GM12878 (cell line): Measurements from ENCODE around the gene DFFB. TPM values are rescaled to one million over a fixed set of nuclear protein-coding genes. Genes with fewer than 3 reads are reported as not detected.

Source experiments
- ATAC-seq: fragments of 200-7000 bp; cut with Tn5 transposase; 3 replicates; pipeline ENCODE4 v1.9.1; 2020; ENCODE audit warnings: mild to moderate bottlenecking, moderate library complexity
- BruUV-seq: library from RNA; stranded (reverse); fragments of 400-500 nt; replicated peaks from 2 replicates; lab custom pipeline; 2021; lab: Mats Ljungman, UMichigan
- CTCF ChIA-PET: fragments of 300-600 bp; sonication (Branson Sonifier 250); formaldehyde crosslinking; extraction: SDS; loops from one replicate; lab custom pipeline; 2021; ENCODE audit warnings: inconsistent platforms; lab: Yijun Ruan, JAX
- POLR2A ChIA-PET: fragments of 350-600 bp; formaldehyde crosslinking; extraction: SDS; loops from one replicate; lab custom pipeline; 2021; ENCODE audit warnings: inconsistent platforms; lab: Charles Lee
- RAD21 ChIA-PET: fragments of 300-600 bp; sonication (Branson Sonifier 250); formaldehyde crosslinking; loops from one replicate; lab custom pipeline; 2023; ENCODE audit warnings: antibody characterized with exemption; ENCODE audit not compliant: unreplicated experiment; lab: Charles Lee
- SMC1A ChIA-PET: fragments of 300-600 bp; sonication (Branson Sonifier 250); formaldehyde crosslinking; loops from one replicate; lab custom pipeline; 2023; ENCODE audit not compliant: unreplicated experiment, uncharacterized antibody; lab: Charles Lee
- DNase-seq: peaks from one replicate; pipeline ENCODE4 v3.0.0-alpha.2; 2011; ENCODE audit warnings: low read depth, low spot score
- FAIRE-seq: peaks from 3 replicates; lab custom pipeline; 2011; peaks lifted over from hg19 to GRCh38; lab: Jason Lieb, UNC
- H2AFZ ChIP-seq: 2 replicates; pipeline ENCODE4 v1.6.0; 2011; ENCODE audit warnings: low read depth, low read length, control low read depth; ENCODE audit not compliant: control insufficient read depth
- H3K27ac ChIP-seq: 2 replicates; pipeline ENCODE4 v1.5.1; 2011; ENCODE audit warnings: control low read depth; ENCODE audit not compliant: control insufficient read depth, insufficient read depth
- H3K27me3 ChIP-seq, 2 experiments: replicated peaks in 1 of 2; 2 replicates each; pipeline versions ENCODE4 v1.6.0 to v1.6.1; 2011; ENCODE audit warnings: low read length in 1 of 2; ENCODE audit not compliant: control insufficient read depth in 2 of 2, insufficient read depth in 2 of 2
- H3K36me3 ChIP-seq, 2 experiments: 2 replicates each; pipeline ENCODE4 v1.5.1; 2011; ENCODE audit warnings: low read length in 1 of 2; ENCODE audit not compliant: control insufficient read depth in 2 of 2, insufficient read depth in 2 of 2
- H3K4me1 ChIP-seq: 2 replicates; pipeline ENCODE4 v1.6.1; 2011; ENCODE audit warnings: mild to moderate bottlenecking, low read length, moderate library complexity, mixed read lengths; ENCODE audit not compliant: control insufficient read depth, insufficient read depth
- H3K4me2 ChIP-seq: 2 replicates; pipeline ENCODE4 v1.6.0; 2011; ENCODE audit warnings: control low read depth; ENCODE audit not compliant: control insufficient read depth, insufficient read depth
- H3K4me3 ChIP-seq: fragments of 200-600 bp; sonication (generic); 2 replicates; pipeline ENCODE4 v1.5.1; 2016
- H3K79me2 ChIP-seq: 2 replicates; pipeline ENCODE4 v1.6.0; 2011; ENCODE audit warnings: low read length; ENCODE audit not compliant: control insufficient read depth, insufficient read depth
- H3K9ac ChIP-seq: 2 replicates; pipeline ENCODE4 v1.8.0; 2011; ENCODE audit warnings: low read length, control low read depth, mixed read lengths; ENCODE audit not compliant: control insufficient read depth, insufficient read depth
- H3K9me3 ChIP-seq: replicated peaks from 3 replicates; pipeline ENCODE4 v1.5.1; 2011; ENCODE audit warnings: mild to moderate bottlenecking, low read length; ENCODE audit not compliant: control insufficient read depth, insufficient read depth
- H4K20me1 ChIP-seq: 2 replicates; pipeline ENCODE4 v1.6.0; 2011; ENCODE audit not compliant: control insufficient read depth, insufficient read depth
- ATF3 ChIP-seq: IDR thresholded peaks from 2 replicates; pipeline ENCODE4 v1.6.1; 2011; ENCODE audit warnings: low read depth, mild to moderate bottlenecking, low read length, moderate library complexity, borderline replicate concordance; ENCODE audit errors: extremely low read depth
- BACH1 ChIP-seq: fragments of 450-650 bp; IDR thresholded peaks from 2 replicates; pipeline ENCODE4 v1.6.1; 2017; ENCODE audit warnings: mild to moderate bottlenecking, borderline replicate concordance
- BMI1 ChIP-seq: fragments of 450-650 bp; IDR thresholded peaks from 2 replicates; pipeline ENCODE4 v1.6.1; 2016; ENCODE audit warnings: mild to moderate bottlenecking, moderate library complexity, borderline replicate concordance
- CEBPZ ChIP-seq: fragments of 150-350 bp; IDR thresholded peaks from 2 replicates; pipeline ENCODE4 v1.6.1; 2016; ENCODE audit warnings: low read depth, low read length
- FOS ChIP-seq: IDR thresholded peaks from 3 replicates; pipeline ENCODE4 v1.6.1; 2011; ENCODE audit warnings: borderline replicate concordance; ENCODE audit not compliant: insufficient read length; ENCODE audit errors: extremely low read depth
- HCFC1 ChIP-seq: fragments of 150-350 bp; IDR thresholded peaks from 2 replicates; pipeline ENCODE4 v1.6.1; 2014; ENCODE audit warnings: low read length
- NFIC ChIP-seq: IDR thresholded peaks from 2 replicates; pipeline ENCODE4 v1.6.1; 2012; ENCODE audit warnings: low read depth, mild to moderate bottlenecking, inconsistent platforms, low read length, moderate library complexity
- PKNOX1 ChIP-seq: fragments of 450-650 bp; IDR thresholded peaks from 2 replicates; pipeline ENCODE4 v1.6.1; 2016; ENCODE audit warnings: mild to moderate bottlenecking
- SMARCA5 ChIP-seq: fragments of 450-650 bp; IDR thresholded peaks from 2 replicates; pipeline ENCODE4 v1.6.1; 2017; ENCODE audit warnings: mild to moderate bottlenecking
- SREBF1 ChIP-seq: IDR thresholded peaks from 2 replicates; pipeline ENCODE4 v1.6.1; 2012; ENCODE audit warnings: mild to moderate bottlenecking, low read length
- ZBED1 ChIP-seq: IDR thresholded peaks from 2 replicates; pipeline ENCODE4 v1.6.1; 2016; ENCODE audit warnings: borderline replicate concordance
- ZNF207 ChIP-seq: fragments of 450-650 bp; IDR thresholded peaks from 2 replicates; pipeline ENCODE4 v1.6.1; 2014; ENCODE audit warnings: antibody characterized with exemption, mild to moderate bottlenecking, borderline replicate concordance
- ZZZ3 ChIP-seq: IDR thresholded peaks from 2 replicates; pipeline ENCODE4 v1.6.1; 2011; ENCODE audit warnings: low read depth; ENCODE audit not compliant: control insufficient read depth, insufficient read length
- WGBS: methylation state at CpG from one replicate; pipeline ENCODE4 v1.1.6; 2016; ENCODE audit warnings: low lambda C conversion rate; ENCODE audit not compliant: insufficient replicate concordance, insufficient coverage; ENCODE audit errors: missing lambda C conversion rate; 5-methylcytosine and 5-hydroxymethylcytosine counted together
- in situ Hi-C: fragments of 300-500 bp; cut with MboI; formaldehyde crosslinking; loops from 9 replicates; pipeline ENCODE4 v1.14.3; 2018; ENCODE audit warnings: mixed read lengths
- intact Hi-C: fragments of 100-400 bp; cut with micrococcal nuclease; formaldehyde crosslinking; loops from one replicate; pipeline ENCODE4 v1.14.2; 2022; ENCODE audit not compliant: unreplicated experiment
- polyA plus RNA-seq, 11 experiments: library from polyadenylated mRNA; depleted of rRNA in 4 of 11; unstranded in 6 of 11; stranded (reverse) in 5 of 11; fragments of >200 nt; fragmentation: Nextera tagmentation in 4 of 11; fragmentation: Illumina TruSeq in 1 of 11; extraction: Ambion mirVana in 4 of 11; extraction: Trizol in 1 of 11; gene quantifications; 1 replicate in 1 of 11; 2 replicates in 10 of 11; pipeline versions ENCODE4 v1.2.1 to v1.2.3, GENCODE V29; 2011 to 2016; ENCODE audit warnings: inconsistent platforms in 2 of 11, missing spikeins in 2 of 11, low read depth in 1 of 11
- total RNA-seq, 4 experiments: library from RNA; depleted of rRNA in 3 of 4; stranded (reverse); fragments of >200 nt in 3 of 4; fragmentation: Illumina TruSeq in 1 of 4; extraction: Trizol in 1 of 4; gene quantifications; 2 replicates each; pipeline versions ENCODE4 v1.2.1 to v1.2.3, GENCODE V29; 2013 to 2021
- TF ChIP-seq, protein P1 (sequence below): IDR thresholded peaks from 2 replicates; pipeline ENCODE4 v1.6.1; 2011; ENCODE audit warnings: borderline replicate concordance, low read depth, mild to moderate bottlenecking, moderate library complexity, mixed read lengths, low read length; ENCODE audit not compliant: insufficient read depth; ENCODE audit errors: extremely low read length
- TF ChIP-seq, protein P2 (sequence below): fragments of 450-650 bp; IDR thresholded peaks from 2 replicates; pipeline ENCODE4 v1.6.1; 2014; ENCODE audit warnings: mild to moderate bottlenecking

Gene DFFB
- total and polyA plus RNA-seq, 10 of the 15 experiments (the other 5 are each of a cell fraction or from before 2014, with no cell fraction given) = 2.7 to 10.7 (median 6.5) TPM

- FAIRE-seq (no peak), ATAC-seq (no peak), DNase-seq (no peak)
- no peaks in the 10 kb centered on the region for H4K20me1 ChIP-seq
- ChIA-PET POLR2A (no interaction called here), CTCF (no interaction called here), SMC1A (no interaction called here), RAD21 (no interaction called here)
- in situ Hi-C loops (no loop called here), intact Hi-C loops (no loop called here)
- no peaks in the 10 kb centered on the region for H3K79me2 ChIP-seq
- no TSS peak for BruUV-seq
- no peak overlapping the region for H3K4me2 ChIP-seq
- no peak overlapping the region for H3K27ac ChIP-seq
- H3K27me3 ChIP-seq = no peaks in the 10 kb centered on the region
- peaks cover 9% of the 10 kb centered on the region; the same call in 2 of the 3 replicates for H3K9me3 ChIP-seq
- no peak overlapping the region for H3K9ac ChIP-seq
- peaks cover 0 to 15% of the 10 kb centered on the region in 2 experiments; a peak in 3 of 4 replicates for H3K36me3 ChIP-seq
- WGBS = 100% methylated on average over 1 of the region's 1 CpG
- H3K4me3 ChIP-seq = no peak overlapping the region
- H3K4me1 ChIP-seq = no peaks in the 10 kb centered on the region
- no peak overlapping the region for H2AFZ ChIP-seq
- TF ChIP-seq ZBED1 = no peak
- no peak for TF ChIP-seq NFIC
- no peak for TF ChIP-seq BMI1
- TF ChIP-seq ZNF207 = no peak
- no peak for TF ChIP-seq HCFC1
- TF ChIP-seq, protein P1, sequence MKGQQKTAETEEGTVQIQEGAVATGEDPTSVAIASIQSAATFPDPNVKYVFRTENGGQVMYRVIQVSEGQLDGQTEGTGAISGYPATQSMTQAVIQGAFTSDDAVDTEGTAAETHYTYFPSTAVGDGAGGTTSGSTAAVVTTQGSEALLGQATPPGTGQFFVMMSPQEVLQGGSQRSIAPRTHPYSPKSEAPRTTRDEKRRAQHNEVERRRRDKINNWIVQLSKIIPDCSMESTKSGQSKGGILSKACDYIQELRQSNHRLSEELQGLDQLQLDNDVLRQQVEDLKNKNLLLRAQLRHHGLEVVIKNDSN = no peak
- TF ChIP-seq SREBF1 = no peak
- no peak for TF ChIP-seq PKNOX1
- no peak for TF ChIP-seq SMARCA5
- no peak for TF ChIP-seq CEBPZ
- no peak for TF ChIP-seq ZZZ3
- TF ChIP-seq BACH1 = no peak
- no peak for TF ChIP-seq FOS
- TF ChIP-seq ATF3 = no peak
- TF ChIP-seq, protein P2, sequence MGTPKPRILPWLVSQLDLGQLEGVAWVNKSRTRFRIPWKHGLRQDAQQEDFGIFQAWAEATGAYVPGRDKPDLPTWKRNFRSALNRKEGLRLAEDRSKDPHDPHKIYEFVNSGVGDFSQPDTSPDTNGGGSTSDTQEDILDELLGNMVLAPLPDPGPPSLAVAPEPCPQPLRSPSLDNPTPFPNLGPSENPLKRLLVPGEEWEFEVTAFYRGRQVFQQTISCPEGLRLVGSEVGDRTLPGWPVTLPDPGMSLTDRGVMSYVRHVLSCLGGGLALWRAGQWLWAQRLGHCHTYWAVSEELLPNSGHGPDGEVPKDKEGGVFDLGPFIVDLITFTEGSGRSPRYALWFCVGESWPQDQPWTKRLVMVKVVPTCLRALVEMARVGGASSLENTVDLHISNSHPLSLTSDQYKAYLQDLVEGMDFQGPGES = no peak
Measured at GRCh38 chr1:3837685-3838084, 19.6 kb upstream of the DFFB start.
